ENCODE data around the gene SFTPA2.
"Not testable (repeated sequence)": the region's sequence is repeated elsewhere in the genome, so short reads cannot be mapped to it uniquely, and the experiment has no call there.

DNA sequence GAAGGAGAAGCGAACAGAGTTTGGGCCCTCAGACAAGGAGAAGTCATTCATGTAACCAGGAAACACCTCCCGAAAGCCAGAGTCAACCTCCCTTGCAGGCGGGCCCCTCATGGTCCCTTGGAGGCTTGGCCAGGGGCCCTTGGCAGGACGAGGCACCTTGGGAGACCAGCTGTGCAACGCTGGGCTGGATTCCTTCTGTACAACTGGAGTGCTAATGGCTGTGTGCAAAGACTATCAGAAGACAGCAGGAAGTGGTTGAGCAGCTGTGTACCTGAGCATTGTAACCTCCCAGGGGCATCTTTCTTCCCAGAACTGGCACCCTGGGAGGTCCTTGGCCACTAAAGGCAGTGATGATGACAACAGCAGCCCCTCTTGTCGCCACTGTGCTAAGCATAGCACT is 38.5 kb downstream of the SFTPA2 start:
- TF ChIP-seq CHD1 (IDR thresholded peaks at IDR 0.05; ENCODE audit: low read depth, low read length); POLR2A (IDR thresholded peaks at IDR 0.05; ENCODE audit: low read depth, low read length); BHLHE40 (IDR thresholded peaks at IDR 0.05; ENCODE audit: low read depth, low read length); SMC3 (IDR thresholded peaks at IDR 0.05; ENCODE audit: low read depth, low read length); MXI1 (IDR thresholded peaks at IDR 0.05; ENCODE audit: borderline replicate concordance, low read depth, low read length); NFE2L2 (IDR thresholded peaks at IDR 0.05; ENCODE audit: low read depth, low read length): not testable (repeated sequence)
- TF ChIP-seq, protein P1, sequence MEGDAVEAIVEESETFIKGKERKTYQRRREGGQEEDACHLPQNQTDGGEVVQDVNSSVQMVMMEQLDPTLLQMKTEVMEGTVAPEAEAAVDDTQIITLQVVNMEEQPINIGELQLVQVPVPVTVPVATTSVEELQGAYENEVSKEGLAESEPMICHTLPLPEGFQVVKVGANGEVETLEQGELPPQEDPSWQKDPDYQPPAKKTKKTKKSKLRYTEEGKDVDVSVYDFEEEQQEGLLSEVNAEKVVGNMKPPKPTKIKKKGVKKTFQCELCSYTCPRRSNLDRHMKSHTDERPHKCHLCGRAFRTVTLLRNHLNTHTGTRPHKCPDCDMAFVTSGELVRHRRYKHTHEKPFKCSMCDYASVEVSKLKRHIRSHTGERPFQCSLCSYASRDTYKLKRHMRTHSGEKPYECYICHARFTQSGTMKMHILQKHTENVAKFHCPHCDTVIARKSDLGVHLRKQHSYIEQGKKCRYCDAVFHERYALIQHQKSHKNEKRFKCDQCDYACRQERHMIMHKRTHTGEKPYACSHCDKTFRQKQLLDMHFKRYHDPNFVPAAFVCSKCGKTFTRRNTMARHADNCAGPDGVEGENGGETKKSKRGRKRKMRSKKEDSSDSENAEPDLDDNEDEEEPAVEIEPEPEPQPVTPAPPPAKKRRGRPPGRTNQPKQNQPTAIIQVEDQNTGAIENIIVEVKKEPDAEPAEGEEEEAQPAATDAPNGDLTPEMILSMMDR (conservative IDR thresholded peaks at IDR 0.05; ENCODE audit: low read depth, low read length), result not testable (repeated sequence)
- TF ChIP-seq, protein P2, sequence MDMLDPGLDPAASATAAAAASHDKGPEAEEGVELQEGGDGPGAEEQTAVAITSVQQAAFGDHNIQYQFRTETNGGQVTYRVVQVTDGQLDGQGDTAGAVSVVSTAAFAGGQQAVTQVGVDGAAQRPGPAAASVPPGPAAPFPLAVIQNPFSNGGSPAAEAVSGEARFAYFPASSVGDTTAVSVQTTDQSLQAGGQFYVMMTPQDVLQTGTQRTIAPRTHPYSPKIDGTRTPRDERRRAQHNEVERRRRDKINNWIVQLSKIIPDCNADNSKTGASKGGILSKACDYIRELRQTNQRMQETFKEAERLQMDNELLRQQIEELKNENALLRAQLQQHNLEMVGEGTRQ (IDR thresholded peaks at IDR 0.05; ENCODE audit: low read depth, low read length), result not testable (repeated sequence)
- TF ChIP-seq, protein P3, sequence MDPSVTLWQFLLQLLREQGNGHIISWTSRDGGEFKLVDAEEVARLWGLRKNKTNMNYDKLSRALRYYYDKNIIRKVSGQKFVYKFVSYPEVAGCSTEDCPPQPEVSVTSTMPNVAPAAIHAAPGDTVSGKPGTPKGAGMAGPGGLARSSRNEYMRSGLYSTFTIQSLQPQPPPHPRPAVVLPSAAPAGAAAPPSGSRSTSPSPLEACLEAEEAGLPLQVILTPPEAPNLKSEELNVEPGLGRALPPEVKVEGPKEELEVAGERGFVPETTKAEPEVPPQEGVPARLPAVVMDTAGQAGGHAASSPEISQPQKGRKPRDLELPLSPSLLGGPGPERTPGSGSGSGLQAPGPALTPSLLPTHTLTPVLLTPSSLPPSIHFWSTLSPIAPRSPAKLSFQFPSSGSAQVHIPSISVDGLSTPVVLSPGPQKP (IDR thresholded peaks at IDR 0.05; ENCODE audit: borderline replicate concordance, low read depth, low read length), result not testable (repeated sequence)
